NCI-H146 (cell line): ENCODE data around the gene KLF15.

Experiments used
- DNase-seq: peaks from one replicate; lab custom pipeline; 2025; lab: John Stamatoyannopoulos, UW

Gene KLF15

DNA sequence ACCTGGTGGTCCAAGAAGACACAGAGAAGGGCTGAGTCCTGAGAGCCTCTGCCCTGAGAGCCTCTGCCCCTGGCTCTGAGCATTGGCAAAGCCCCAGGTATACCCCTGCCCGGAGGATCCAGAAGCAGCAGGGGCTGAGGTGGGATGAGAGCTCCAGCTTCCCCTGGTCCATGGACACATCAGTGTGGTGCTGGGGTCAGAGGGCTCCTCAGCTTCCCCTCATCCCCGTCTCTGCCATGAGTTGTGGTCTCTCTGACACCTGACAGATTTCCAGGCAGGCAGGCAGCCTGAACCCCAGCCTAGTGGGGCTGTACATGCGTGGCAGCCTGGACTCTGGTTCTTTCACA, 3.5 kb upstream of the KLF15 start:
- no peak for DNase-seq

DNA sequence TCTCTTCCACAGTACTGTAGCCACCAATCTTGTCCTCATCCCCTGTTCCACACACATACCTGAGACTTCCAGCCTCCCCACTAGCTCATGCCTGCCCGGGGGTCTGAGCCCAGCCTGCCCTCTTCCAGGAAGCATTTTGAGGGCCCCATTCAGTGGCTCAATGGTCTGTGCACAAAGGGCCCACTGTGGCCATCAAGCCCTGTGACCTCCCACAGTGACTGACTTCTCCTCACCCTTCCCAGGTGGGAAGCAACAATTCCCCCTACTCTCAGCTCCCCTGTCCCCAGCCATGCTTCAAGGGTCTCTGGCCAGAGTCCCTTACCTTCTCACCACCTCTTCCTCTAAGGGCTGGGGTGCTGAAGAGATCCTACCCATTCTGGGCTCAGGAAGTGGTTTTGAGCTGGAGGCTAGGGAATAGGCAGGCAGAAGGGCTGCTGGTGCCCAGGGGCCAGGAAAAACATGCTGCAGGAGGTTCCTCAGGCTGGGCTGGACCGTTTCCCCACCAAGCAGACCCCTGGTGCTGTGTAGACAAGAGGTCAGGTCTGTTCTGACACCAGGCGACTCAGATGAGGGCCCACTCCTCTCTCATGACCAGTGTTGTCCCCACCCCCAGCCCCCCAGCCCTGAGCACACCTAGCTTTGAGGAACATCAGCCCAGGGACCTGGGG, 3.0 kb upstream of the KLF15 start:
- DNase-seq, result no peak

DNA sequence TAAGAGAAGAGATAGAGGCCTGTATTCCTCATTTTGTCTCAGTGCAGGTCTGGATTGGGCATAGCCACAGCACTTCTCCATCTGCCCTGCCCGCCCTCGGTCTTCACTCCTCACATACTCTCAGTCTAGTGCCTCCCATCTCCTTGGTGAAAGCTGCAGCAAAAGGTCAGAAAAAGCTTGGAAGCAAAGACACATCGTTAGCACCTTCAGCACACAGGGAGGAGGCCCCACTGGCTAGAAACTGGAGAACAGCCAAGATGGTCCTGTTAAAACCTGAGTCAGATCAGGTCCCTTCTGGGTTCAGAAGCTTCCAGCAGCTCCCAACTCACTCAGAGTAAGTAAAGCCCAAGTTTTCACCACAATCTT, 1.6 kb upstream of the KLF15 start:
- DNase-seq, result no peak

DNA sequence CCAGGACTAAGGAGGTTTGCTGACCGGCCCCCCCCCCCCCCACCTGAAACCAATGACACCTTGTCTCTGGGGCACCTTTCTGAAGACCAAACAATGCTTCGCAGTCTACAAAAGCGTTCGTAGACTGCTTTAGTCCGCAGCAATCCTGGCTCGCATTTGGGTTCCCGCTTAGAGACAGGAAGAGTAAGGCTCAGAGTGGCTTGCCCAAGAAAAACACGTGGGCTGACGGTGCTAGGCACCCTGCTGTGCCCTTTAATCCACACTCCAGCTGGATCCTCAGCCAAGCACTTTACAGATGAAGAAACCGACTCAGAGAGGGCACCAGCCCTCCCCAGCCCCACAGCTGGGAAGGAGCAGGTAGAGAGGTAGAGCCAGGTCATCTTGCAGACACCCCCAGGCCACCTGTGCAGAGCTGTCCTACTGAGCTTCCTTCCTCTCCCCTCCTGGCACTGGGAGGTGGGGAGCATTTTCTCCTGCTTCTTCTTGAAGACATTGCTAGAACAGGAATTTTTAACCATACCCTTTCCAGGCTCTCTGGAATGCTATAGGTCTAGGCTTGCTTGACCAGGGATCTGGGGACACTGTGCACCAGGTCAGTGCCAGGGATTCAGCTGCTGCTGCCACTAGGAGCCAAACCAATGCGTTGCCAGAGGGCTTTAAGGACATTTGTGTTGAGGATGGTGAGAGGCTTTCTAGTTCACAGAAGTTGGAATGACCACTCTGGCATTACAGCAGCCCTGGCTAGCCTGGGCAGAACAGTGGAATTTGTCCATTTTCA, 1.0 kb upstream of the KLF15 start:
- DNase-seq, result peak; percentile 71

DNA sequence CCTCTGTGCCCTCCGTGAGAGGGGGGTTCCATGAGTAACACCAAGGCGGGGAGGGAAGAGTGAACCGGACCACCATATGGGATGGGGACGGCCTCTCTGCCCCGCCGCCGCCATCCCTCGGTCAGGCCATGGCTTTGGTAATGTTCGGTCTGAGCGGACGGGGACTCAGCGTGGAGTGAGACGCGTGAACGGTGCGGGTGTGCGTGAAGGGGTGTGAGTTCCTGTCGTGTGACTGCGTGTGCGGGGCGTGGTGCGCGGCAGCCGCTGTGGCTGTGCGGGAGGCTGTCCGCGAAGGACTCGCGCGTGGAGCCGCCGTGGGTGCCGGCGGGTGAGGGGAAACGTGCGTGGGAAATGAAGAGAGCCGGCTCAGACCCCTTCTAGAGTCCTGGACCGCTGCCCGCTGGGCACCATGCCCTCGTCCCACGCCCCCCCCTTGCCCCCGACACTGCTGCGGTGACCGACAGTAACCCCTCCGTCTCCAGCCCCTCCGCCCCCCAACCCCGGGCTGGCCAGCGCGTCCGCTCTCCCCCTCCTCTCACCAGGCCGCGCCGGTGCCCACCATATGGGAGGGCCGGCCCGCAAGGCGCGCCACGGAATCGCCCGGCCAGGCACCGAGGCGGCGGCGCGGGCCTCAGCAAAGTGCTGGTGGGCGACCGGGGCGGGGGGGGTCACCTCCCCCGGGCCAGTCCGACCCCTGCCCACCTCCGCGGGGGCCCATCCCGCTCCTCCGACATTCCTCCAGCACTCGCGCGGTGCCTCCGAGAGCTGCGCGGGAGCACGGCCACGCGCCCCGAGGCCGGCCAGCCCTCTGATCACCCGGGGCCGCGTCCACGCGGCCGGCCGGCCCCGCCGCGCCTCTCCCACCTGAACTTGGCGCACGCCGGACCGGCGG, 589 bp downstream of the KLF15 start:
- peak; percentile 29 for DNase-seq

DNA sequence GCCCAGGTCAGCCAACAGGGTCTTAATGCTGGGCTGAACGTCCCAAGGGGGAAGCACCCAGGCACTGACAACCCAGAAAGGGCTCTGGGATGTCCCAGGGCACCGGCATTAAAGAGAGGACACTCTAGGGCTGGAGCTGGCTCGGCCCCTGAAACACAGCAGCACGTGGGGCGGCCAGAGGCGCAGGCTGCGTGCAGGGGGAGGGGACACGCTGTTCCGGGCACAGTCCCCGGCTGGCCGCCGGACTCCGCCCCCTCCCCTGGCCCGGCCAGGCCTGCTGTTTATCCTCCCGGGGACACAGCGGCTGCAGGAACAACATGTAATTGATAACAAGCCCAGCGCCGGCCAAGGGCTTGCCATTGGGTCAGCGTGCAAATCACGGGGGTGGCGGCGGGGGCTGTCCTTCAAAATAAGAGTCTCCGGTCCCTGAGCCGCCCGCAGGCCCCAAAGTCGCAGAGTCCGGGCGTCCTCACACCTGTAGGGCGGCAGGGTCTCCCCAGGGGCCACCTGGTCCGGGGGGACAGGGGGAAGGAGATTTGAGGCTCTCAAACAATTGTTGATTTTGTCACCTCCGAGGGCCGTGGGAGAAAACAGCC, 1.3 kb downstream of the KLF15 start:
- DNase-seq, result peak; percentile 81

DNA sequence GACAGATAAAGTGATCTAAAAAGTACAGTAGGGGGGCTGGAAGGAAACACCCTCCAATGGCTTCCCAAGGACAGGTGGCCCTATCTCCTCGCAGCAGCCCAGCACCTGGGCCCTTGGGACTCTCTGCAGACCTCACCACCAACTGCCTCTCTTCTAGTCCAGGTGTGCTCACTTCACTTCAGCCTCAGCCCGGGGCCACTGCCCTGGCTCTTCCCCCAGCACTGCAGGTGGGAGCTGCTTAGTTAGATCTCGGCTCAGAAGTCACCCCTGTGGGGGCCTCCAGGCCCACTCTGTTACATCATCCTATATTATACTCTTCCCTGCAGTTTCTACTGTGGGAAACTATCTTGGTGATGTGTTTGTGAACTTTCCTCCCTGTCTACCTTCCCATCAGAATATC, 2.0 kb downstream of the KLF15 start:
- no peak for DNase-seq

DNA sequence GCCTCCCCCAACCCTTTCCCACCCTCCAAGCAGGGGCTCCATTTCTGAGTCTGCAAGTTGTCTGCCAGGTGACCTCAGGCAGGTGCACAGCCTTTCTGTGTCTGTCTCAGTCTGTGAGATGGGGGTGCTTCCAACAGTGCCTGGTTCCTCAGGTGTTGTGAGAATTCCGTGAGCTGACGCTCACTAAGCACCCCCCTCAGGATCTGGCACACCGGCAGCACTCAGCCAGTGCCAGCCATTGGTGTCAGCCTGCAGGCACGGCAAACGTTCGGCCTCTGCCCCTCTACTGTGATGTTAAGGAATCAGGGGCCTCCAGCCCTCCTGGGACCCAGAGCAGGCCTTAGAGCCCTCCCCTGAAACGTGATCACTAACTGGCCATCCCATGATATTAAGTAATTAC, 2.4 kb downstream of the KLF15 start:
- no peak for DNase-seq

DNA sequence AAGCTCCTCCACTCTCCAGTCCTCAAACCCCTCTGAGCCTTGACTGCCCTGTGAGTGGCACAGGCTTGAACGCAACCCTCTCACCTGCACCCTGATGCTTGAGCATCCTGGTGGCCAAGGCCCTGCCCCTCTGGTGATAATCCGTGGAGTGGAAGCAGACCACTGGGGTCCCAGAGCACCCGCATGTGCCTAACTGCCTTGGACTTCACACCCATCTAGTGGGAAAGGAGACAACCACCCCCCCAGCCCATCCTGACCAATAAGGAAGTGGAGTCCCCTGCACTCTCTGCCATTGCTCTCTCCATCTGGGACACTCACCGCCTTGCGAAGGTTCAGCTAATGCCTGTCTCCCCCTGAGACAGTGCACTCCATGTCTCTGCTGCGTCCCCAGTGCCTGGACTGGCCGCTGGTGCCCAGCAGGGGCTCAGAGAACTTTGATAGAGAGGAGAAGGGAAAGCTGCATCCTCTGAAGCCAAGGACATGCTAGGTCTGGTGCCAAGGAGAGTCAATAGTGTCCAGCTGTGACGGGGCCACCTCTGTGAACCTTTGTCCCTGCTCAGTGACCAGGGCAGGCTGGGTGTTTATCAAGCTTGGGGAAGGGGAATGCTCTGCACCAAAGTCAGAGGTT, 3.4 kb downstream of the KLF15 start:
- no peak for DNase-seq

DNA sequence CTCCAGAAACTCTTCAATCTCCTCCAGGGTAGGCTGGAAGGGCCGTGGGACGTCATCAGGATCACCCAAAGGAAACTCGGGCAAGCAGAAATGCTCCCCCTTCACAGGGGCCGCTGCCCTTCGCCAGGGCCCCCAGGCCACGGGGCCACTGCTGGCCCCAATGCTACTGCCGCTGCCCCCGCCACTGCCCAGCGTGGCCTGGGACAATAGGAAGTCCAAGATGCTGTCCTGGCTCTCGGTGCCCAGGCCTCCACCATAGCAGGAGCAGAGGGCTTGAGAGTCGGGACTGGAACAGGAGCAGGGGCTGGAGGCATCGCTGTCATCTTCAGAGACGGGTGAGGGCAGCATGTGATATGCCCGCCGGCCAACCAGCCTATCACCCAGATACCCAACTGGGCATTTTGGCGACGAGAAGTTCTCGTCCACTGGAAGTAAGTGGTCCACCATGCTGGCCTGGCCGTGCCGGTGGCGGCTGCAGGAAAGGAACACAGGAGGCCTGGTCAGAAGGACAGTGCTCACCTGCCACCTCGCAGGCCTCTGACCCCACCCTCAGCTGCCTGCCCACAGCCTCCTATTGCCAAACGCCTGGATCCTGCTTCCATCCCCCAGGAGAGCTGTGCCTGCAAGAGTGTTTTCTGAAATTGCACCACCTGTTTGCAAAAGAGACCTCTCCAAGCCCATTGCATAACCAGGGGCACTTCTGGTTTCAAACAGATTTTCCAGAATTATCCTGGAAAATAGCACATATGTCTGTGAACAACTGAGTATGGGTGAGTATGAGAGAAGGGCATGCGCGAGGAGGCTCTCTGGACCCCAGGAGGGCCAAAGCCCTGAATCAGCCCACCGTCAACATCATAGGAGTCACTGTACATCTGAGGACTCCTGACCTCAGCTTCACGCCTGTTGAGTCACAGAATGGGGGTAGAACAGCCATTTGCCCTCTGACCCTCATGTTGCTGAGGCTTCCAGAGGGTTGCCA, 4.4 kb downstream of the KLF15 start:
- DNase-seq, result no peak

DNA sequence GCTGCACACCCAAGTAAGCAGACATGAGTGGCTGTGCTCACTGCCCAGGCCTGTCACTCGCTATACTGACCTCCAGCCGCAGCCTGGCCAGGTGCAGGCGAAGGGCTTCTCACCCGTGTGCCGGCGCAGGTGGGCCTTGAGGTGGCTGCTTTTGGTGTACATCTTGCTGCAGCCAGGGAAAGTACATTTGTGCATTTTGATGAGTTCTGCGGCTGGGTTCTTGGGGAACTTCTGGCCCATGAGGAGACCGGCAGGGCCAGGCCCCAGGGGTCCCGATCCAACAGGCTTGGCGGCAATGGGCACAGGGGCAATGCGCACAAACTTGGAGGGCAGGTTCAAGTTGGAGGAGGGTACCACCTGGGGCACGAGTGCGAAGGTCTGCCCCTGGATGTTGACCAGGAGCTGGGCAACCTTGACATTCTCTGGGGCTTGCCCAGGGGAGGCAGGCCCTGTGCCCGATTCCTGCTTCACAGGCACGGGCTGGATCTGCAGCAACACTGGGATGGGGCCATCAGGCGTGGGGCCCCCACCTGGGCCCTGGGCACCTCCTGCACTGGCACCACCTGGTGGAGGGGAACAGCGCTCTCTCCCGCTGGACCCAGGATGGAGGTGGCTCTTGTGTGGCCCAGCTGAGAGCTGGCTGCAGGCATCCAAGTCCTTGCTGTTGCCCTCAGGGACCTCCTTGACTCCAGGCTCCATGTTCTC, 5.3 kb downstream of the KLF15 start:
- DNase-seq, result no peak

DNA sequence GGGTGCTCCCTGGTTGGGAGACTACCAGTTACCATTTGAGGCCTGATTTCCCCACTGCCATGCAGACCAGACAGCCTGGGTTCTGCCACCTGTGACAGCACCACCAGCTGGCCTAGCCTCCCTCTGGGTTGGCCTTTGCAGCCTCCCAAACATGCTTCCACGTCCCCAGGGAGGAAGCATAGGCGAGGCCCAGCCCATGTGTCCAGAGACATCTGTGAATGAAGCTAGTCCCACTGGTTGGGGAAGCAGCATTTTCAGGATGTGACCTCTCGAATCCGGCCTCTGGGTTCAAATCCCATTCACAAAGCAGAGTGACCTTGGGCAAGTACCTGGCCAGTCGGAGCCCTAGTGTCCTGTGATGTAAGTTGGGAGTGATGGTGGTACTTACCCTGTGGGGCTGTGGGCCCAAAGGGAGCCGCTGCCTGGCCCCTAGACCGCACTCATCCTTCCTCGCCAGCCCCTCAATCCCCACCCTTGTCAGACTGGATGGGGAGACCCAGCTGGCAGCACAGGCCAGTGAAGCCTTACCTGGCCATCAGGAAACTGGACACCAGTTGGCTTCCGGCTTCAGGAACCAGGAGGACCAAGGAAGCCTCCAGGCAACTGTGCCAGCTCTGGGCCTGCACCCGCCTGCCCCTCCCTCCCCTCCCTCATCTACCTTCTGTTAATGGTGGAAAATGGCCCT, 6.0 kb downstream of the KLF15 start:
- DNase-seq, result no peak

DNA sequence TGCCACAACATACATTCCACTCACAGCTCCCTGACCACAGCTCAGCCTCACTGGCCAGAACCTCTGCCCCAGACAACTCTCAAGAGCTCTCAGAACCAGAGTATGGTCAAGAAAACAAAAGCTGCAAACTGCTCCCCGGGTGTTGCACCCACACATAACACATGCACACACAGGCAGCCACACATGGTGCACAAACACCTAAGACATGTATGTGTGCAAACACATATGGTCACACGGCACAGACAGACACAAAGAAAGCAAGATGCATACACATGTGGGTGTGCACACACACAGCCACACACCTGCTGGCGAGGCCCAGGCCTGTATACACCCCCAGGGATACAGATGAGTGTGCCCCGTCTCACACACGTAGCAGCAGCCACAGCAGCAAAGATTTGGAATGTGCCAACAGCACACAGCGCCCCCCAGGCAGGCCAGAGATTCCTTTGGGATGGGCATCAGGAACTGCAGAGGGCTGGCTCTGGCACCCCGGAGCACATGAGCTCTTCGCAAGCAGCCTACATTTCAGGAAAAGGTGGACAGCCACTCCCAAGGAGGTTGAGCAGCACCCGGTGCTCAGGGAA, 6.6 kb downstream of the KLF15 start:
- no peak for DNase-seq

DNA sequence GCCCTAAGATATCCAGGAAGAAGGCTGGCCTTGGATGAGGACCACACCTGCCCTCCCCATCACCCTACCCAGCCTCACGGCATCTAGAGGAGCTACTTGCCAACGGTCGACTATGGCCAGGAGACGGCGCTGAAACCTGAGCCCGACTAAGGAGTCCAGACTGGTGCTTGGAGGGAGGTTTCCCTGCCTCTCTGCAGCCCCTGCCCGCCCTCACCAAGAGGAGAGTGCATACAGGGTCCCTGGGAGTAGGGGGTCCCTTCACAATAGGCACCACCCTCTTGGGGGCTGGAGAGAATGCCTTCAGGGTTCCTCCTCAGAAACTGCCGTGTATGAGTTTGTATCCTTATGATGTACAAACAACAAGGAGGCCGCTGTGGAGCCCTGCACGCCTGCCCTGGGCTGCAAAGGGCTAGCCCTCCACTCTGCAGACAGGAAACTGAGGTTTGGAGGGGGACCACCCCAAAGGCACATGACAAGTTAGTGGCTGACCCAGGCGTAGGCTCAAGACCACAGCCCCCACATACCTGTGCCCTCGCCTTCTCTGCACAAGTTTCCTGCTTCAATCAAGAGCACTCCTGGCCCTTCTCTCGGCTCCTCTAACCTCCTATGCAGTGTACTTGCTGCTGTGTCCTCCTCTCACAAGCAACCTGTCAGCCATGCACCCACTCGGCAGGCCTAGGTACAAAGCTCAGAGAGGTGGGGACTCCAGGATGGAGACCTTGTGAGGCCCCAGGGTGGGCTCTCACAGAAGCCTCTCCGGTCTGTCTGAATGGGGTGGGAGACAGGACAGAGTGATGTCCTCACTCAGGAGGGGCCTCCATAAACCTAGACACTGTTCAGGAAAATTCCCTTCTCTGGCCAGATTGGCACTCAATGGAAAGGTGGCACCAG, 7.4 kb downstream of the KLF15 start:
- no peak for DNase-seq

DNA sequence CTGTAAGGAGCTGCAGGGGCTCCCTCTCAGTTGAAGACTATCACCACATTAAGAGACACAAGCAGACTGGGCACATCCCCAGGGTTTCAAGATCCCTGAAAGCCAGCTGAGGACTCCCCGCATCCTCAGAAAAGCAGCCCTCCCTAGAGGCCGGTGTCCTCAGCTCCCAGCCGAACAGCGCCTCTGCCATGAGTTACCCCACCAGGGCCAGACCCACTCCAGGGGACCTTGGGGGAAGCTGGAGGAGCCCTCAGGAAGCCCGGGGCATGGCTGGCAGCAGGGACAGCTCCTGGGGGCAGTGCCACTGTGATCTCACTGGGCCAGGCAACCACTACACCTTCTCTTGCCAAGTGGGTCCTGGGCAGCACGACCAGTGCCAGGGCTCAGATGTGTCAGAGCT, 8.1 kb downstream of the KLF15 start:
- DNase-seq, result no peak

DNA sequence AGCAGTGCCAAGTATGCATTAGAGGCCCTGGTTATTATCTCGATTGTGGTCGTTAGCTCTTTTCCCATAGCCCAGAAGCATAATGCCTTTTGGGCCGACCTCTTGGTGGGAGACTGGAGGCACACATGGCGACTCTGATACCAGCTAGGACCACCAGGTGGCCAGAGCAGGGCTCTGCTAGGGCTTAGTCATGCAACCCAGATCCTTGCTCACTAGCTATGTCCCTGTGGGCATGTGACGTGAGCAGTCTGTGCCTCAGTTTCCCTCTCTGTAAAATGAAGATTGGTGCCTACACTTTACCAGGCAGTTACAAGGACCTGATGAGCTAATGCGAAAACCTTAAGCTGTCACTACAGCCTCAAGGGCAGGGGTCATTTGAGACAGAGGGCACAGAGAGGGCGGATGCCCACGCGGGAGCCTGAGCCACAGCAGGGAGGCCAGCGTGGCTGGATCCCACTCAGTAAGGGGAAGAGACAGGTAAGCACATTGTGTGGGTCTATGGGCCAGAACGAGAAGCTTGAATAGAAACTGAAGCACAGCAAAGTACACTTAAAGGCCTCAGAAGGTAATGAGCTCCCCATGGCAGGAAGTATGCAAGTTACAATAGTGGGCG, 8.8 kb downstream of the KLF15 start:
- DNase-seq, result no peak

DNA sequence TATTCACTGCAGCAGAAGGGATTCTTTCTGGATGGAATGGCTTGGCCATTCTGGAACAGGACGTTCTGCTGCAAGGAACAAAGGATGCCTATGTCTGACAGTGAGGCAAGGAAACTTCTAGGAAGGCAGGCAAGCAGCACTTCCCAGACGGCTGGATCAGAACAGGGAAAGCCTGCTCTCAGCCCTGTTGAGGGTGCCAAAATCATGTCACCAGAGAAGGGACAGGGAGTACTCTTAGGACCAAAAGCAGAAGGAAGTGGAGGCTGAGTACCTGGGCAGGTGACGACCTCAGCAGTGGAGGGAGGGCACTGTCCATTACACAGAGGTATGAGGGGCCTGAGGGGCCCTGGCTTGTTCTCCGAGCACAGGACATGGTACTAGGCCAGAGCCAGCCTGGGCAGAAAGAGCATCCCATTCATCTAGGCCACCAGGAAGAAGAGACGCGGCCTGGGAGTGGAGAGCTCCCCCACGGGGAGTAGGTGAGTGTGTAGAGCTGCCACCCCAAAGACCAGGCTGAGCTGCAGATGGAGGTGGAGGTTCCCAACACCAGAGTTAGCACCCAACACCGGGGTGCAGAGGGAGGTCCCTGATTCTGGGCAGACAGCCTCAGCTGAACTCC, 9.6 kb downstream of the KLF15 start:
- no peak for DNase-seq
